HFFc6 (cell line): ENCODE data around the gene AP4M1. TPM values are rescaled to one million over a fixed set of nuclear protein-coding genes. Genes with fewer than 3 reads are reported as not detected.

Experiments
- DNase-seq: peaks from one replicate; pipeline ENCODE4 v3.0.0-alpha.2; 2018
- H3K27ac Mint-ChIP-seq: 2 replicates; pipeline ENCODE4 v1.8.0; 2020; ENCODE audit warnings: mild to moderate bottlenecking, mixed read lengths
- H3K27me3 Mint-ChIP-seq: 2 replicates; pipeline ENCODE4 v1.8.0; 2021; ENCODE audit warnings: mild to moderate bottlenecking, moderate library complexity, mixed read lengths; ENCODE audit not compliant: insufficient read depth
- H3K36me3 Mint-ChIP-seq: 2 replicates; pipeline ENCODE4 v1.8.0; 2021; ENCODE audit warnings: low read depth, mixed read lengths
- H3K4me1 Mint-ChIP-seq: 2 replicates; pipeline ENCODE4 v1.8.0; 2020; ENCODE audit warnings: low read depth, mixed read lengths
- H3K4me3 Mint-ChIP-seq: 2 replicates; pipeline ENCODE4 v1.8.0; 2020; ENCODE audit warnings: mild to moderate bottlenecking, moderate library complexity, mixed read lengths
- H3K9me3 Mint-ChIP-seq: 2 replicates; pipeline ENCODE4 v1.8.0; 2020; ENCODE audit warnings: mild to moderate bottlenecking, mixed read lengths
- CTCF ChIP-seq: fragments of 200-600 bp; sonication (generic); IDR thresholded peaks from 2 replicates; pipeline ENCODE4 v1.5.0; 2021; ENCODE audit warnings: antibody characterized with exemption, mild to moderate bottlenecking
- total RNA-seq, 6 experiments: library from RNA; stranded (reverse); fragmentation: NEBNext Ultra II Directional; extraction: Animal tissue kit (Norgen Biotek cat#: 25700); gene quantifications; 2 replicates in 1 of 6; 3 replicates in 5 of 6; pipeline ENCODE4 v1.2.3, GENCODE V29; 2021

AP4M1 gene
- total RNA-seq, 6 experiments from 2014 or later = 20.2 to 24.5 (median 21.9) TPM

DNA sequence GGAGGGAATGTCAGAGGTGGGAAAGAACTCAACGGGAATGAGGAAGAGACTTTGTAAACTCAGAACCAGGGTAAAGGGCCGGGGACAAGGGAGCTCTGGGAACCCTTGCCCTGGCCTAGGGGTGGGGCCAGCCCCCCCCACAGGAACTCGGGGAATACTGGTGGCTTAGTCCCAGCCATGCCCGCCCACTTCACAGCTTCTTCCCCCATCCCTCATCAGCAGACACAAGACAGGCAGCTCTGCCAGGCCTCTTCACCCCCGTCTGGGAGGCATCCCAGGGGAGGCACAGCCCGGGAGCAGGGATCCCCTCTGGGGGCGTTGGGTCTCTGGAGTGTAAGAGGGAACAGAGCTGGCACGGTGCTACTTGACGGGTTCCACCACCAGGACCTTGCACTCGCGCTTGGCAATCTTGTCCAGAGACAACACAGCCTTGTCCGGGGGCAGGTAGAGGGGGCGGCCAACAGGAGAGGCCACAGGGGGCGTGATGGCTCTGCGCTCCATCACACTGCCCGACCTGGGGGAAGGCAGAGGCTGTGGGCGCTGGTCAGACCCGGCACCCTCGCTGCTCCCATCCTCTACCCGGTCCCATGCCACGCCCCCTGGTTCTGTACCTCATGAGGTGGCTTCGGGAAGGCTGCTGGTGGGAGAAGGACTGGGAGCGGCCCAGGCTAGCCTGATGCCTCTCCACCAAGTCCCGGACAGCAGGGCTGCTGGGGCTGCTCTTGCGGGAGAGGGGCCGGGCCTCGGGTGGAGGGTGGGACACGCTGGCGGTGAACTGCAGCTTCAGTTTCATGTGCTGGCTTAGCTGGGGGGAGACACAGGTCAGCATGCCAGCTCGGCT lies 53.4 kb downstream of the AP4M1 start:
- H3K27me3 Mint-ChIP-seq = peaks cover 1% of the 10 kb centered on the region; the same call in 1 of the 2 replicates
- H3K9me3 Mint-ChIP-seq = no peaks in the 10 kb centered on the region
- H3K36me3 Mint-ChIP-seq = peaks cover 29% of the 10 kb centered on the region
- no peak for DNase-seq
- no peak for TF ChIP-seq CTCF
- no peak overlapping the region for H3K27ac Mint-ChIP-seq
- H3K4me3 Mint-ChIP-seq = no peak overlapping the region
- peaks cover 47% of the 10 kb centered on the region for H3K4me1 Mint-ChIP-seq

GRCh38 chr7:100155553-100156317 lies 54.3 kb downstream of the AP4M1 start:
- peaks cover 39% of the 10 kb centered on the region for H3K4me1 Mint-ChIP-seq
- no peak for DNase-seq
- no peak for TF ChIP-seq CTCF
- no peaks in the 10 kb centered on the region for H3K9me3 Mint-ChIP-seq
- H3K4me3 Mint-ChIP-seq = no peak overlapping the region
- peaks cover 23% of the 10 kb centered on the region for H3K36me3 Mint-ChIP-seq
- H3K27me3 Mint-ChIP-seq = peaks cover 1% of the 10 kb centered on the region; the same call in 1 of the 2 replicates
- H3K27ac Mint-ChIP-seq = no peak overlapping the region

DNA sequence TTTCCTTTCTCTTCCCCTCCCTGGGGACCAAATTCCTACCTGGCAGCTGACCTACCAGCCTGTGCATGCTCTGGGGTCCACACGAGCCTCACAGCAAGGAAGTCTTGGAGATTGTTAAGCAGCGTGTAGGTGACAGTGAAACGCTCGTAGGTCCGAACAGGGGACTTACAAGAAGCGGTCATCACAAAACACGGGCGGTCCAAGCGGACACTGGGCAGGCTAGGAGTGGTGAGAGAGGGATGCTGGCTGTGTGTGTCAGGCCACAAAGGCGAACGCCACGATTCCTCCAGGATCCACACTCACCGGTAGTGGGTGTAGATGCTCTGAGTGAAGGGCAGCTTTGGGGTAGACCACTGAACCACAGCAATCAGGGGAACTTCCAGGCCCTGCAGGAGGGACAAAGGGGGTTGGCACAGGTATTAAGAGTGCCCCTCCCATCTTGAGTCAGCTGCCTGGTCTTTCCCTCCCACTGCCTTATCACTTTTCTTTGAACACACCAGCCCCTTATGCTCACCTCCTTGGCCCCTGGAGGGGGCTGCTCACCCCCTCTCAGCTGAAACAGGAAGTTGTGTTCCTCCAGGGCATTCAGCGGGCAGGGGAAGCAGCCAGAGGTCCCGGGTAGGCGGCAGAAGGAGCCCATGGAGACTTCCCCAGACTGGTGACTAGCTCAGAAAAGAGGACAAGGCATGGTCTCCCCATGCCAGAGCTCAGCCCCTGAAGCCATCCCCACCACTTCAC lies 55.1 kb downstream of the AP4M1 start:
- H3K4me1 Mint-ChIP-seq = peaks cover 39% of the 10 kb centered on the region
- TF ChIP-seq CTCF = no peak
- H3K27me3 Mint-ChIP-seq = peaks cover 1% of the 10 kb centered on the region; the same call in 1 of the 2 replicates
- no peaks in the 10 kb centered on the region for H3K9me3 Mint-ChIP-seq
- peak overlapping the region; percentile 90 for H3K4me3 Mint-ChIP-seq
- no peak for DNase-seq
- peak overlapping the region; percentile 38; the same call in 1 of the 2 replicates for H3K27ac Mint-ChIP-seq
- H3K36me3 Mint-ChIP-seq = peaks cover 23% of the 10 kb centered on the region

DNA sequence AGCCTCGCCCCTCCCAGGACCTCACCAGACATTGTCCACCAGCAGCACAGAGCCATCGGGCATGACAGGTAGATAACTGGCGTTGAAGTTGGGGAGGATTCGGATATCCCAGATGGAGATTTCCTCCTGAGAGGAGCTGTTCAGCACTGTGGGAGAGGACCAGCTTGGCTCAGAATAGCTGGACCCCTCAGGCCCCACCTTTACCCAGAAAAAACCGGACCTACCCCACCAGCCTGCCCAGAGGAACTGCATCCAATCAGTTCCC lies 55.6 kb downstream of the AP4M1 start:
- Mint-ChIP-seq H3K4me1 (peaks cover 39% of the 10 kb centered on the region), H3K36me3 (peaks cover 23% of the 10 kb centered on the region), H3K27ac (peak overlapping the region; percentile 38; the same call in 1 of the 2 replicates), H3K27me3 (peaks cover 1% of the 10 kb centered on the region; the same call in 1 of the 2 replicates), H3K4me3 (peak overlapping the region; percentile 90), H3K9me3 (no peaks in the 10 kb centered on the region)
- DNase-seq = no peak
- TF ChIP-seq CTCF = no peak
